ENCODE results near the gene SRC. TPM values are rescaled to one million over a fixed set of nuclear protein-coding genes. Genes with fewer than 3 reads are reported as not detected.
A peak's percentile ranks its signal among the peaks of the same experiment; 100 is the strongest.

Gene SRC
- total RNA-seq = 10 to 100 TPM; 23.4 to 36.9 (median 29.0) TPM

DNA sequence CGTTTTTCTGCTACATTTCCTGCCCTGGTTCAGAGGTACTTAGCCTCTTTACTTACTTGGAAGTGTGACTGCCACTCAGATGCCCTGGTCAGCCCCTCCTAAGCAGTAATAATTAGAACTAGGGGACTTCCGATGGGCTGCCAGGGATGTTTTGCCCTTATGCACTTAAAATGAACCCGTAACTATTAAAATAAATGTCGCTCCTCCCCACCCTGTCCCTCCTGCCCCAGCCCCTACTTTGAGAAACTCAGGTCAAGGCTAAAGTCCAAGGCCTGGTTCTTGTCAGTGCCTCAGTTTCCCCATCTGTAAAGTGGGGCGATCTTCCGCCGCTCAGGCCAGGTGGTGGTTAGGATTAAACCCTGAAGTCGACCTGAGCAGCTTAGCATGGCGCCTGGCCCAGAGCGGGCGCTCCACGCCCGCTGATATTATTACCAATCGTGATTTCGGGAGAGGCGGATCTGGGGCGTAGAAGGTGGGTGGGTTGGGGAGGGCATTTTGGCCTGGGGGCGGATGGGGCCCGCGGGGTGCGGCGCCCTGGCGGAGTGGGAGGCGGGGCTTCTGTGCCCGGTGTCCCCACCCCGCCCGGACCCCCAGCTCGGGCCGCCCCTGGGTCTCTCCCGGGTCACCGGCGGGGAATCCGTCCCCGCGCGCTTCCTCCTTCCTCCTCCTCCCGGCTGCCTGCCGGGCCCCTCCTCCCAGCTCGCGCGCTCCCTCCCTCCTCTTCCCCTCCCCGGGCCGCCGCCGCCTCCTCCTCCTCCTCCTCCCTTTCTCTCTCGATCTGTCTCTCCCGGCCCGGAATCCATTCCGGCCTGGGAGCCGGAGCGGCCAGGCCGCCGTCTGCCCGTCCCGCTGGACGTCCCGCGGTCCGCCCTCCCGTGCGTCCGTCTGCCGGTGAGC lies at the start of gene SRC:
Gene SRC, plus strand, starts transcription at position 802 of the 897 bp plus-strand sequence. CDS start 38,014 bp downstream, outside the sequence.
- peak within 1 kb of the TSS; percentile 65 to 78 (median 74) for H3K4me3 ChIP-seq
- TF ChIP-seq, protein P1, sequence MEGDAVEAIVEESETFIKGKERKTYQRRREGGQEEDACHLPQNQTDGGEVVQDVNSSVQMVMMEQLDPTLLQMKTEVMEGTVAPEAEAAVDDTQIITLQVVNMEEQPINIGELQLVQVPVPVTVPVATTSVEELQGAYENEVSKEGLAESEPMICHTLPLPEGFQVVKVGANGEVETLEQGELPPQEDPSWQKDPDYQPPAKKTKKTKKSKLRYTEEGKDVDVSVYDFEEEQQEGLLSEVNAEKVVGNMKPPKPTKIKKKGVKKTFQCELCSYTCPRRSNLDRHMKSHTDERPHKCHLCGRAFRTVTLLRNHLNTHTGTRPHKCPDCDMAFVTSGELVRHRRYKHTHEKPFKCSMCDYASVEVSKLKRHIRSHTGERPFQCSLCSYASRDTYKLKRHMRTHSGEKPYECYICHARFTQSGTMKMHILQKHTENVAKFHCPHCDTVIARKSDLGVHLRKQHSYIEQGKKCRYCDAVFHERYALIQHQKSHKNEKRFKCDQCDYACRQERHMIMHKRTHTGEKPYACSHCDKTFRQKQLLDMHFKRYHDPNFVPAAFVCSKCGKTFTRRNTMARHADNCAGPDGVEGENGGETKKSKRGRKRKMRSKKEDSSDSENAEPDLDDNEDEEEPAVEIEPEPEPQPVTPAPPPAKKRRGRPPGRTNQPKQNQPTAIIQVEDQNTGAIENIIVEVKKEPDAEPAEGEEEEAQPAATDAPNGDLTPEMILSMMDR (IDR thresholded peaks at IDR 0.05) = no peak
- TF ChIP-seq EP300 (IDR thresholded peaks at IDR 0.05) = peak in 1 of 2 donors; percentile 44
- TF ChIP-seq POLR2A (IDR thresholded peaks at IDR 0.05) = peak in 1 of 2 donors; percentile 55
- WGBS, 2 donors = 8 to 14% methylated on average over 30 to 59 of the region's 63 CpGs
- no peaks in the 10 kb centered on the region for H3K27me3 ChIP-seq
- H3K4me1 ChIP-seq = peaks cover 0 to 39% (median 21%) of the 10 kb centered on the region in 4 donors
- peak; percentile 57 to 71 for DNase-seq (ENCODE audit: low spot score in 2 of 2)
- peak within 1 kb of the TSS; percentile 73 to 94 (median 88) for H3K27ac ChIP-seq
- H3K36me3 ChIP-seq = peaks cover 0 to 6% (median 0%) of the 10 kb centered on the region in 3 donors
- no peaks in the 10 kb centered on the region for H3K9me3 ChIP-seq

DNA sequence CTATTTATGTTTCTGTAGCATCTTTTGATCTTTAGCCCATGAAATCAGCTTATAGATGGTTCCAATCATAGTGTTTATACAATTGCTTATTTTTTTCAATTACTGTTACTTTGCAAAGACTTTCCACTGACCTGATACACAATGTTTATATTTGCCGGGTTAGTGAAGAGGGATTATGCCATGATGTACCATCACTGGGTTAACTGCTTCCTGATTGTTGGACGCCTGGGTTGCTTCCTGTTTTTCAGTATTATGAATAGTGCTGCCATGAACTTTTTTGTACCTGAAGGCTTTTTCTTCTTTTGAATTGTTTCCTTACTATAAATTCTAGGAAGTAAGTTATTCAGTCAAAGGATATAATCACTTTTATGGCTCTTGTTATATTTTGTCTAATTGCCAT lies 49.6 kb upstream of the SRC start:
- Histone ChIP-seq H3K4me3 (no peak overlapping the region), H3K27me3 (no peaks in the 10 kb centered on the region), H3K36me3 (peaks cover 0 to 55% (median 0%) of the 10 kb centered on the region in 3 donors), H3K9me3 (peaks cover 0 to 6% (median 0%) of the 10 kb centered on the region in 4 donors), H3K27ac (no peak overlapping the region), H3K4me1 (peaks cover 0 to 58% (median 17%) of the 10 kb centered on the region in 4 donors)
- WGBS, 2 donors = 43 to 46% methylated on average over 2 of the region's 2 CpGs
- DNase-seq (ENCODE audit: low spot score in 2 of 2) = no peak
- TF ChIP-seq, protein P1 (IDR thresholded peaks at IDR 0.05) = no peak
- TF ChIP-seq EP300 (IDR thresholded peaks at IDR 0.05) = no peak
- TF ChIP-seq POLR2A (IDR thresholded peaks at IDR 0.05) = no peak

DNA sequence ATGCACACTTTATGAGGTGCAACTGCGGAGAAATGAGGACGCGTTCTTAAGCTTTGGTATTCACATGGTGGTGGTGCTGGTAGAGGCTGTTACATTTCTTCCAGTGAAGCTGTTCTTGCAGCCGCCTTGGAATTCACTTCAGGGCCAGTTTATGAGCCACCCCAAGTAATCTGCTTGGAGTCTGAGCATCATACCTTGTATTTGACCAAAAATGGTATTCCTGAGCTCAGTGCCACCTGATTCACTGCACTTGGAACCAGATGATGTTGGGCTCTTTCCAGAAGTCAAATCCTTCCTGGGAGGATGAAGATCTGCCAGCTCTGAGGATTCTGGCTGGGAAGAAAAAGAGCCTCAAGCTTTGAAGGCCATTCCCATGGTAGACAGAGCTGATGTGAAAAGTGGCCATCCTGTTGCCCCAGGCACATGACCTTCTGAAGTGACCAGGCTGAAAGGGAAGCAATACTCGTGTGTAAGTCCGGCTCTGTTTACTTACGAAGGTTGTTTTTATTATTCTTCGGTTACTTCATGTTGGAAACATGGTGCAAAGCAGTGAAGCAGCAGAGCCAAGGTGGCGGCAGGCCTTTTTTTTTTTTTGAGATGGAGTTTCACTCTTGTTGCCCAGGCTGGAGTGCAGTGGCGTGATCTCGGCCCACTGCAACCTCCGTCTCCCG lies 48.7 kb upstream of the SRC start:
- H3K27ac ChIP-seq = no peak overlapping the region
- H3K4me3 ChIP-seq = no peak overlapping the region

DNA sequence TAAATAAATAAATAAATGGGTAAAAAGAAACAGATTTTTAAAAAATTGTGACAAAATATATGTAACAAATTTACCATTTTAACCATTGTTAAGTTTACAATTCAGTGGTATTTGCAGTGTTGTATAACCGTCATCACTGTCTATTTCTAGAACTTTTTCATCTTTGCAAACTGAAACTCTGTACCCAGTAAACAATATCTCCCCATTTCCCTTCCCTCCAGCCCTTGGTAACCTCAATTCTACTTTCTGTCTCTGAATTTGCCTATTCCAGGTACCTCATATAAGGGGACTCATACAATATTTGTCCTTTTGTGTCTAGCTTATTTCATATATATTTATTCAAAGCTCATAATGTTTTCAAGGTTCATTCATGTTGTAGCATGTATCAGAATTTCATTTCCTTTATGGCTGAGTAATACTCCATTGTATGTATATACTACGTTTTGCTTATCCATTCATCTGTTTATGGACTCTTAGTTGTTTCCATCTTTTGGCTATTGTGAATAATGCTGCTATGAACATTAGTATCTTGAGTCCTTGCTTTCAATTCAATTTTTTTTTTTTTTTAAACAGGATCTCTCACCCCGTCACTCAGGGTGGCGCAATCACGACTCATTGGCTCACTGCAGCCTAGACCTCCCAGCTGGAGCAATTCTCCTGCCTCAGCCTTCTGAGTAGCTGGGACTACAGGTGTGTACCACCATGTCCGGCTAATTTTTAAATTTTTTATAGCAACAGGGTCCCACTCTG lies 47.6 kb upstream of the SRC start:
- Histone ChIP-seq H3K9me3 (peaks cover 0 to 4% (median 0%) of the 10 kb centered on the region in 4 donors), H3K4me3 (no peak overlapping the region), H3K36me3 (peaks cover 0 to 58% (median 8%) of the 10 kb centered on the region in 3 donors), H3K27me3 (no peaks in the 10 kb centered on the region), H3K4me1 (peaks cover 0 to 49% (median 17%) of the 10 kb centered on the region in 4 donors), H3K27ac (no peak overlapping the region)
- TF ChIP-seq POLR2A (IDR thresholded peaks at IDR 0.05) (no peak), EP300 (IDR thresholded peaks at IDR 0.05) (no peak)
- TF ChIP-seq, protein P1 (IDR thresholded peaks at IDR 0.05) = no peak
- DNase-seq (ENCODE audit: low spot score in 2 of 2) = peak in 1 of 2 donors; percentile 10
- WGBS, 2 donors = 80% methylated on average over 6 of the region's 6 CpGs

More for the DNA sequence above, 48.7 kb upstream of the SRC start:
- Histone ChIP-seq H3K27me3 (no peaks in the 10 kb centered on the region), H3K4me1 (peaks cover 0 to 50% (median 17%) of the 10 kb centered on the region in 4 donors), H3K9me3 (peaks cover 0 to 6% (median 0%) of the 10 kb centered on the region in 4 donors), H3K36me3 (peaks cover 0 to 58% (median 8%) of the 10 kb centered on the region in 3 donors)
- WGBS, 2 donors = 80 to 83% methylated on average over 13 of the region's 13 CpGs
- no peak for DNase-seq (ENCODE audit: low spot score in 2 of 2)
- TF ChIP-seq, protein P1 (IDR thresholded peaks at IDR 0.05) = no peak
- no peak for TF ChIP-seq EP300 (IDR thresholded peaks at IDR 0.05)
- no peak for TF ChIP-seq POLR2A (IDR thresholded peaks at IDR 0.05)

All from tibial nerve (tissue), 4 donors.